ENCODE measurements around the gene HOXA9.

Gene HOXA9

DNA sequence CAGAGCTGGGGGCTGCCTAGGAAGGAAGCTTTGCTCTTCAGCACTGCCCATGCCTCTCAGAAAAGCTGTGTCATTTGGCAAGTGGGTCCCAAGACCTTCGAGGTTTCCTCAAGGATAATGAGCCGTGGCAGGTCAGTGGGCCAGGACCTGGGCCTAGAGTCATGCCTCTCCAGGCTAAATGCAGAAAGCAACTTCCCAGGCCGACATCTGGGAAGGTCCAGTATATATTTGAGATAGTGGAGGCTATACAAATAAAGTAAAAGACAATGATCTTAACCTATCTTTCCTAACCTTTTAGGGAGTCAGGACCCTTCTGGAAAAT lies 11.1 kb upstream of the HOXA9 start:
- no peak for DNase-seq (ENCODE audit: low spot score)

DNA sequence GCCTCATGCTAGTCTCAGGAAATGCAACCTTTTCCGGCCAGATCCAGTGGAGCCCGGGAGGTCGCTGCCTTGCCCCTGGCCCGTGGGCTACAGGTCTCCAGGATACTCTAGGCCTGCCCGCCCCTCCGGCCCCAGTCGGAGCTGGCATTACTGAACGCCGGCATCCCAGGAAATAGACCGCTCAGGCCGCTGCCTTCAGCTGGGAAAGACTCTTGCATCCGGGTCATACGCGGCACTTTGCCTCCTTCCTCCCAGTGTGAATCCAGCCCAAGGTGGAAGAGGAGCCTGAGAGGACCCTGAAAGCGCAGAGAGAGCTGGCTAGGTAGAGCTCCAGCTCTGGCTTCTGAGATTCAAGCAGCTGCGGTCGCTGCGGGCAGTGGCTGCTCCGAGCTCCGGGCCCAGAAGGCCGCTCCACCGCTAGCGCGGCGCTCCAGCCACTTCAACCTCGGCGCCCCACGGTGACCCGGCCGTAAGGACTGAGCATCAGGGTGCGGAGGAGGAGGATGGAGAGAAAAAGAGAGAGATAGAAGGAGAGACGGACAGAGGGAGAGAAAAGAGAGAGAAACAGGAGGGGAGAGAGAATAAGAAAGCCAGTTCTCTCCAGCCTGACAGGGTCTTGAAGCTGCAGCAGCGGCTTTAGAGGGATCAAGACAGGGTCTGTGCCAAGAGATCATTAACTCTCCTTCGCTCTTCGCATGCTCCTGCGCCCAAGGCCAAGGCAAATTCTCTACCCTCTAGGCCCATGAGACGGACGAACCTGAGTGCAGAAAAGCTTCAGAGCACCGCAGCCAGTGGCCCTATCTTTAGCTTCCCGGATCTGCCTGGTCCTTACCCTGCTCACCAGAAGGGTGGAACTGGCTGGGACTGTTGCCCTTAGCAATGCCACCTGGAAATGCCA lies 10.5 kb upstream of the HOXA9 start:
- DNase-seq (ENCODE audit: low spot score), result peak; percentile 54

DNA sequence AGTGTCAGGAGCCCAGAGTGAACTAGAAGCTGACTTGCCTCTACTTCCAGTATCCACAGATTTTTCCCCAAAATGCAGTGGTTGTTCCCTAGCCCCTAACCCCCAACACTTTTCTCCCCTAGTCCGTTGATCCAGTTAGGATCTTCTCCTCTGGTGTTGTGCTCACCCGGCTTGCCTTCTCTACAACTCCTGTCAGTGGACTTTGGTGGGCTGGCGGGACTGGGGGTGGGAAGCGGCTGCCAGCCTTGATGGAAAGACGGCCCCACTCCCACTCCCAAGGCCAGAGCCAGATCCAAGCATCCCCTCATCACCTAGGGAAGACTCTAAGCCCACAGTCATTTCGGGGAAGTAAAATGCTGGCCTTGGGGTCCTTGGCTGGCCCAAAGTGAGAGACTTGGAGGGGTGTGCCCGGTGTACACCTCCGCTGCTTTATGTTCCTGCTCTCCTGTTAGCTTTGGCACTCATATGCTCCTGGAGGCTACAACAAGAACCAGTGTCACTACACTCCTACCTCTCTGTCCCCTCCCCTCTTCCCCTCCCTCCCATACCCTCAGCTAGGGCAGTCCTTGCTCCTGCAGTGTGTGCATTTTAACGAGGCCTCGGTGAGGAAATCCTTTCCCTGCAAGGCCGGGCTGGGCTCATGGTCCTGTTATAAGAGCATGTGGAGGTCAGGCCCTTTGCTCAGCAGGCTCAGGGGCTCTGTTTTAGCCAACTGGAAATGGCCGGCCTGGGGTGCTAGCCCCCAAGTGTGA lies 9.7 kb upstream of the HOXA9 start:
- peak; percentile 90 for DNase-seq (ENCODE audit: low spot score)

DNA sequence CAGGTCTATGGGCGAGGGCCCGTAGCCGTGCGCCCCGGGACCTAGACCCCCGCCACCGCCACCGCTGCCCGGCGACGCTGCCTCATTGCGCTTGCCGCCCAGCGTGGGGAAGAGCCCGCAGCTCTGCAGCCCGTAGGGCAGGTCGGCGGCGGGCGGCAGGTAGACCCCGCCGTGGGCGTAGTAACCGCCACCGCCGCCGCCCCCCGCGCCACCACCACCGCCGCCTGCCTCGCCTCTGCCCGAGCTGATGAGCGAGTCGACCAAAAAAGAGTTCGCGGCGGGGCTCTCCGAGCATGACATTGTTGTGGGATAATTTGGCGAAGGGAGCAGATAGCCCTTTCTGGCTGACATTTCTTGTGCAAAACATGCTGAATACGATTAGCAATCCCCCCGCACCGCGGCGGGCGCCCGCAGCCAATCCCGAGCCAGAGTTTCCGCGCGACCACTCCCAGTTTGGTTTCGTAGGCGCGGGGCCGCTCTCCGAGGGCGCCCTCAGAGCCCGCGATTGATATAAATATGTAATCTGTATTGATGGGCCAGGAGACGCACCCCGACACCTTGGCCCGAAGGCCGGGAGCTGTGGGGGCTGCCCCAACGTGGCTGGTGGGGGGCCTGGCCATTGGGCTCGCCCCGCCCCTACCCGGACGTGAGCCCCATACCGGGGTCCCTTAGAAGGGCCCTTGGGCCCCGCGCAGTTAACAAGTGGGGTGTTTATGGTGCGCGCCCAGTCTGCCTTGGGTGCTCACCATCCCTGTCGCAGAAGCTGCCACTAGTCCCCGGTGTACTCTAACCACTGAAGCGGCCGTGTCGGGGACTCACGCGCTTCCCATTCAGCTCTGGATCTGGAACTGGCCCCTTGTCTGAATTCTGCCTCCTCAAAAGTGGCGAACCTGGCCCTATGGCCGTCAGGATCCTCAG lies 8.9 kb upstream of the HOXA9 start, which contains the start of gene HOXA10:
HOXA10 (minus strand) TSS at position 365 of the 918 bp plus-strand sequence; CDS start at position 351, 14 bp downstream.
- DNase-seq (ENCODE audit: low spot score), result peak; percentile 65

DNA sequence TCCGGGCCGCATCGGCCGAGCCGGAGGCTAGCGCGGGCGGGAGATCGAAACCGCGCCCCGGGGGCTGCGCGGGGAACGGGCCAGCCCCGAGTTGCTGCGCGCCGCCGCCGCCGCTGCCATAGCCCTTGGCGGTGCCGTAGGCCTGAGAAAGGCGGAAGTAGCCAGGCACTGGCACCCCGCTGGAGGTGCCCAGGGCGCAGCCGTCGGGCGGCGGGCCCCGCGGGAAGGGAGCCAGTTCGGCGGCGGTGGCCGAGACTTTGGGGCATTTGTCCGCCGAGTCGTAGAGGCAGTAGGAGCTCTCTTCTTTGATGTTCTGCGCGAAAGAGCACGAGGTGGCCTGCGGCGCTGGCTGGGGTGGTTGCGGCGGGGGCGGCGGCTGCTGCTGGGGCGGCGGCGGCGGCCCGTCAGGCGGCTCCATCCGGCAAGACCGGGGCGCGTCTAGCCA lies 8.2 kb upstream of the HOXA9 start:
- peak; percentile 66 for DNase-seq (ENCODE audit: low spot score)

DNA sequence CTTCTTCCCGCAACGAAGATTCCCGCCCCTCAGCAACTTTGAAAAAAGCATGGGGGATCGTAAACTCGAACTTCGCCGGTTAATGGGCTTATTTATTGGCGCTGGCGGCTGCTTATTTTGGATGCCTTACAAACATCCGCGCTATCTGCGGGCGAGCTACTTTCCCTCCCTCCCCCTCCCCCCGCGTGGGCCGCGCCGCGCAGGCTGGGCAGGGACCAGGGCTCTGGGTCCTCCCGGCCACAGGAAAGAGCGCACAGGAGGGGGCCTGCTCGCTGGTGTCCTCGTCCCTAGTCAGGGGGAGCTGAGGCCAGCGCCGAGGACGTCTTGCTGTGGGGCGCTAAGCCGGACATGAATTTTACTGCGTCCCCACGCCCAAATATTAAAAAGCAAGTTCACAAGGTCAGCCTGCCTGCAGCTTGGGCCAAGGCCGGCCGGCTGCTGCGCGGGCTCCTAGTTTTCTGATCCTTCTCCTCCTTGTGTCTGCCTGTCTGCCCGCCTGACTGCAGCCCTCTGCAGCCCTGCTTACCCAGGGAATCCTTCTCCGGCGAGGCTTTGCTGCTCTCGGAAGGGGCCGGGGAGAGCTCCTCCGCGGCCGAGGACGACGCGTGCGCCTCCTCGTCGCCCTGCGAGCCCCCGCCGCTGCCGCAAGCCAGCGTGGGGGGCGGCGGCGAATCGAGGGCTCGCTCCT lies 7.6 kb upstream of the HOXA9 start:
- peak; percentile 69 for DNase-seq (ENCODE audit: low spot score)

DNA sequence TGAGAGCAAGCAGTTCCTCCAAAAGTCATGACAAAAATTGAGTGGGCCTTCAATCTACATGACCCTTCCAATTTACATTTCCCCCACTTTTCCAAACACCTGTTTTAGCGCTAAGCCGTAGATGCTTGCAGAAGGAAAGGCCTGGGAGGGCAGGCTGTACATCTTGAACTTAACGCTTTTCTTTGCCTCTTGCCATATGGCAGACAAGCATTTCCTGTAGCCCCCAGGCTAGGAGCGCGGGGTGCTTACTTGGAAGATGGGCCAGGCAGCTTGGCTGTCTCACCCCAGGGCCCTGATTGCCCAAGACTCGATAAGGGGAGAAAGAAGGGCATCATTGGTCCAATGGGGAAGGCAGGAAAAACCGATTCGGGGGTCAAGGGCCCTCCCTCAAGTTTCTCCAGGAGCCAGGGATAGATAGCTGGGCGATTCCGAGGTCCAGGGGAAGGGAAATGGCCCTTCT lies 7.0 kb upstream of the HOXA9 start:
- DNase-seq (ENCODE audit: low spot score), result peak; percentile 64

DNA sequence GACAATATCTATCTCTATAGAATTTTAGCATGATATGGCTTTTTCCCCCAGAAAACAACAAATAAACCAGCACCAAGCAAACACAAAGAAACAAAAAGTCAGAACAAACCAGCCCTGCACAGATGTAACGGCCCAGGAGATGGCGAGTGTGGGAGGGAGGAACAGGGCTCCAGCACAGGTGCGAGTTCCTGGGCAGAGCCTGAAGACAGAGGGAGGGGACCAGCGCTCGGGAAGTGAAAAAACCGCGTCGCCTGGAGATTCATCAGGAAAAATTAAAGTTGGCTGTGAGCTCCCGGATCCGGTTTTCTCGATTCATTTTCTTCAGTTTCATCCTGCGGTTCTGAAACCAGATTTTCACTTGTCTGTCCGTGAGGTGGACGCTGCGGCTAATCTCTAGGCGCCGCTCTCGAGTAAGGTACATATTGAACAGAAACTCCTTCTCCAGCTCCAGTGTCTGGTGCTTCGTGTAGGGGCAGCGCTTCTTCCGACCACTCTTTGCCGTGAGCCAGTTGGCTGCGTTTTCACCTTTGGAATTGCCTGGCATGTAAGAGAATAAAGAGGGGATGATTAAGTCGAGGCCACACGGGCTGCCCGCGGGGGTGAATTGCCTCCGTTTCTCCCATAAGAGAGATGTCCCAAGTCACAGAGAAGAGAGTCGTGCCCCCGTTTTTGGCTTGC lies 6.4 kb upstream of the HOXA9 start:
- peak; percentile 77 for DNase-seq (ENCODE audit: low spot score)

DNA sequence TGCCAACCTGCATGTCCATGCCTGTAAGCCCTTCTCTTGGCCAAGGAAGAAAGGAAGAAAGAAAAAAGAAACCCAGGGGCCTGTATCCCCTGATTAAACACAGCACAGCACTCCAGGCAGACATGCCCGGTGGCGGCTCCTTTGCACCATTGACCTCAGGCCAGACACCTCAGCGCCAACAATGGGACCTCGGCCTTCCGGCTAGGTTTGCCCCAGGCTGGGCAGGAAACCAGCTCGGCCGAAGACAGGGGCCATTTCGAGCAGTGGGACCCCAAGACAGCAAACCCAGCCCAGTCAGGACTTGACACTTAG lies 5.9 kb upstream of the HOXA9 start:
- DNase-seq (ENCODE audit: low spot score), result peak; percentile 58

DNA sequence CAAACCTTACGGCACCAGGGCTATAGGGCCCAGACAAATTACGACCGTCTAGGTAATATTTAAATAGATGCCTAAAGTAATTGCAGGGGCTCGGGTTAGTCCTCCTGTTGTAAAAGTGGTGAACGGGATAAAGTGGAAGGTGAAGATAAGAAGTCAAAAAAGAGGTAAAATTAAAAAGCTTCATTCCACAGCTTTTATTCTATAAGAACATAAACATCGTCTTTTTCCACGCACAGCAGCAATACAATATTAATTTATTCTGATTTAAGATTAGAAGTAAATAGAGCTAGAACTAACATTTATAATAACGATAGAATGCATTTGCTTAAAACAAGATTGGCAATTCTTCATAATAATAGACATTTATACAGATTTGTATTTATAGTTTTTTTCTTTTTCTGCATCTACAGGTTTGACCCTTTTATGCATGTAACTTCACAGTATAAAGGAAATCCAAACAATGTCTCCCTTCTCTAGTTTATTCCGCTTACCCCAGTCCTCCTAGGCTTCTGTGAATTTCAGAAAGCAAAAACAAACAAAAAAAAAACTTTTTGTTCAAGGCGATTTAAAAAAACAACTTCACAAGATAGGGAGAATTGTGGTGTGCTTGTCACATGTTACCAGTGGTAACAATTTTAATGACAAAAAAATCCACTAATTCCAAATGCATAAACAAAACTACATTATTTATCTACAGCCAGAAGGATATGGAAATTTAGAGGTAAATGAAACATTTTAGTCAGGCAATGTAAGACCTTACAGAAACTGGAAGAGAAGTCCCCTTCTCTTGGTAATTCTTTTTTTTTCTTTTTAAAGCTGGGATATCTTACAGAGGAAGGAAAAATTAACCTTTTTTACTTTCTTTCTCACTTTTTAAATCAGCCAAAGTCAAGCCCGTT lies 5.3 kb upstream of the HOXA9 start:
- peak; percentile 68 for DNase-seq (ENCODE audit: low spot score)

DNA sequence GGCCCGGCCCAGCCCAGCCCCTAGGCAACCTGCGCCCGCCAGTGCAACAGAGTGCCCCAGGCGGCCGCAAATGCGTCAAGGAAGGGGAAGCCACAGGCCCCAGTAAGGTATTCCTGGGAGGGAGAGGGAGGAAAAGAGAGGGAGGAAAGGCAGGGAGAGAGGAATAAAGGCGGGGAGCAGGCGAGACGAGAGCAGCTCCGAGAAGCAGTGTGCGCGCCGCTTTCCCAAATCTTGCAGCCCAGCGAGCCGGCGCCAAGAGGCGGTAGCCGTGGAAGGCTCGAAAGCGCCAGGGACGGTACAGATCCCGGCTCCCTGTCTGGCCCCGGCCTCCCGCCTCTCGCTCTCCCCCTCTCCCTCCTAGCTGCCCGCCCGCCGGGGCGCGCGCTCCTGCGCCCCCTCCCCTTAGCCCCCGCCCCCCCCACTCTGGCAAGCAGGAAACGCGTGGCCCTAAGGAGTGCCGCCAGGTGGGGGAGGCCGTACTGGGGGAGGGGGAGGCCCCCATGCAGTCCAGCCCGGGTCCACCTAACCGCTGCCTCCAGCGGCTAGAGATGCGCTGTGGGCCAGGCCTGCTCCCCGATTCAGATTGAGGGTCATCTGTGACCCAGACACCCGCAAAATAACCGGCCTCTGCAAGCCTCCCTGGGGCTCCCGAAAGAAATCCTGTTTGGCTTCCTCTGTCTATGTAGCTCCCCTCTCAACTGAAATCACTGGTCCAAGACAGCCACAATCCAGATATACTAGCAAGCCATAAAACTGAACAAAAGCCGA lies 4.5 kb upstream of the HOXA9 start:
- DNase-seq (ENCODE audit: low spot score), result peak; percentile 77

DNA sequence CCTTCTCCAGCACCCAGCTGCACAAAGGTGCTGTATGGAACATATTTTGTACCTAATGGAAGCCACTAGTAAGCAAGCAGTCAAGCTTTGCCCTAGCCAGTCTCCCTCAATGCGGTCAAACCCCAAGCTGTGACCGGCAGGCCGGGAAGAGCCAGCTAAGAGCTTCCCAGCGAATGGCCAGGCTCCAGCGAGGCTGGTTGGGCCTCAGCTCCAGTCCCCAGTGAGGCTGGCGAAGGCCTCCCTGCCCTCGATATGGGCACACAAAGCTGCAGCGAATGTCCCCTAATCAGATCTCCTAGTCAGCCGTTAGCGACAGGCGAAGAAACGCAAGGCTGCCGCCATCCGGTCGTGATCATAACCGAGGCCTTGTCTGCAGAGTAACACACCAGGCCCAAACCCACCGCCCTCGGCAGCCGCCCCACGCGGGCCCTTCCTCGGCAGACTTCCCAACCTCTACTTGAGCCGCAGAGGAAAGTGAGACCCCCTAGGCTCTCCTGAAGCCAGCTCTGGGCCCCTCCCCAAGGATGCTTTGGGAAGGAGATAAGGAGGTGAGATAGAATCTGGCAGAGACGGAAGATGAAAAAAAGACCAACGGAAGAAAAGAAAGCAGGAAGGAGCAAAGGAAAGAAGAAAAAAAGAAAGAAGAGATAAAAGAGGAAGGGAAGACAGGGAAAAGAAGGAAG lies 3.1 kb upstream of the HOXA9 start:
- peak; percentile 89 for DNase-seq (ENCODE audit: low spot score)

DNA sequence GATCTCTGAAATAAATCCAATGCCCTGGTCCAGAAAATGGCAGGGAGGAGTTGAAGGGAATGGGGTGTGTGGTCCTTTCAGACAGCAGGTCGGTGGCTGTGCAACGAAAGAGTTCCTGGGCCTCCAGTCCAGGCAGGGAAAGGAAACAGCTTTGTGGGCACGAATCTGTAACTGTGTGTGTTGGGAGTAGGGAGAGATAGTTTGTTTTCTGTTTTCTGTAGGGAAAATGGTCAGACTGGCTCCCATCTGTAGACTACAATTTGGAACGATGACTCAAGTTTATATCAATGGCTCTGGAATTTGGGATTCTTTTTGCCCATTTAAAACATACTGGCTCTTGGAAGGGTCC lies 2.6 kb upstream of the HOXA9 start:
- peak; percentile 52 for DNase-seq (ENCODE audit: low spot score)

DNA sequence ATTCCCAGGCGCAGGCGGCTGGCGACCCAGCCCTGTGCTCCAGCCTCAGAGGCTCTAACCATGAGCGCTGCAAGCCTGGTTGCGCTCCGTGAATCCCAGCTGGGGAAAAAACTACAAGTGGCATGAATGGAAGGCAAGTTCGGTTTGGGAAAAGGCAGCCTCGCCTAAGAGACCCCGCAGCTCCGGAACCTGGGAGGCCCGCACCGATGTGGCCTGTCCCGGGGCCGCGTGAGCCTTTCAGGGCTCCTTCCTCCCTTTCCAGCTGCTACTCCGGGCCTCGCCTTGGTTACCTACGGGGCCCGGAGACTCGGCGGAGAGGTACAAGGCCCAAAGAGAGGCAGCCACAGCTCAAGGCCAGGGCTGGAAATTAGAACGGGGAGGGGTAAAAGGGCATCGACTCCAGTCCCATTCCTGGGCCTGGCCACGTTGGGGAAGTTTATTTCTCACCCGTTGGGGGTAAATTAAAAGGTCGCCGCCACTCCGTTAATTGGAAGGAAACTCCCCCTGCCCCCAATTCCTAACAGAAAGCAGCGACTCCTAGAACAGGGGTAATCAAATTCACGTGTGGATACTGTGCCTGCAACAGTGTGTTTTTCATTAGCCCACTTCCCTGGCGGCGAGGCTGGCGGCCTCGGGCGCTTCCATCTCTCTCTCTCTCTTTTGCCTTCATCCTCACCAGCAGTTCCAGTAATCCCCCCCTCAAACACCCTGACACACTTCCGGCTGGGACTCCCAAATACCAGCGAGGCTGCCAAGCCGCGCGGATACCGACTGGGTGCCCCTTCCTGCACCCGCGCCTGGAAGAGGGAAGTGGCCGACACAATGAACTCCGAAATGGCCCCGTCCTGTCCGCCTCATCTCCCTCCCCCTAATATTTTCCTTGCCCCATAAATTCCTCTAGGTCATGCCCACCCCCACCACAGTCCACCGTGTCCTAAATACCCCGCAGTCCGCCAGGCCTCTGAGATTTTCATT lies 1.5 kb upstream of the HOXA9 start:
- peak; percentile 77 for DNase-seq (ENCODE audit: low spot score)

DNA sequence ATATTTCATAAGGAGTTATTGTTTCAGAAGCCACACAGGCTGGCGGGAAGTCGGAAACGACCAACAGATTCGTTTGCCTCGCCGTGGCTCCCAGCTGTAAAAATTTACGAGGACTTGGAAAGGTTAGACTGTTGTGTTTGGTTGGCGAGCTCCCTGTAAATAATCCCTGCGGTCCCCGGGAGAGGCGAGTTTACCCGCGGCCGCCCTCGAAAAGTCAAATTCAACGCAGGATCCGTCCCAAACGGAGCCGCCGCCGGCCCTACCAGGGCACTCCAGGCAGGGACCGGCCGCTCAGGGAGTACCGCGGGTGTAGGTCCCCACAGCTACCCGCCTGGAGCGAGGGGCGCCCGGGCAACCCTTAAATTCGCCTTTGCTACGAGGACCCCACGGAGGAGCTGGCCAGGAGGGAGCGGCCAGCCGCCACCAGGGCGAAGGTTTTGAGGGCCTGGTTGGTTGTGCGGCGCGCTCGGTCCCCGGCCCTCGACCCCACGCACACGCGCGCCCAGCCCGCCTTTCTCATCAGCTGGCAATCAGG lies 726 bp upstream of the HOXA9 start:
- peak; percentile 61 for DNase-seq (ENCODE audit: low spot score)

DNA sequence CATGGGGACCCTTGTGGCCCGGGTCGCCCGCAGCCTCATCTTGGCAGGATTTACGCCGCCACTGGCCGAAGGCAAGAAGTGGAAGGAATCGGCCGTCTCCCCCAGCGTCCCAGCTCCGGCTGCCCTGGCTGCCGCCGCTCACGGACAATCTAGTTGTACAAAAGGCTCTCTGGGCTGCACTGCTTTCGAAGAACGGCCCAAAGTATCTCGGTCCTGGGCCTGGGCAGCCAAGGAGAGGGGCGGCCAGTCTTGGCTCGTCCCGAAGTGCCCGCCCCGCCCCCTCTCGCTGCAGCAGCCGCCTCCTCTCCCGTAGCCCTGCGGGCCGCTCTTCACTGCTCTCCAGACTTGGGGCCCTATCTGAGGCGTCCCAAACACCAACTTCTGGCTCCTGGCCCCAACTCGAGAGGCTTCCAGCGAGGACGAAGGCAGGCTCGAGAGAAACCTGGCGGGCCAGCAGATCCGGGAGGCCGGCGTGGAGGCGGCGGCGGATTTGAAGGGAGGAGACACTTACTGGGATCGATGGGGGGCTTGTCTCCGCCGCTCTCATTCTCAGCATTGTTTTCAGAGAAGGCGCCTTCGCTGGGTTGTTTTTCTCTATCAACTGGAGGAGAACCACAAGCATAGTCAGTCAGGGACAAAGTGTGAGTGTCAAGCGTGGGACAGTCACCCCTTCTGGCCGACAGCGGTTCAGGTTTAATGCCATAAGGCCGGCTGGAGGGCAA lies 809 bp downstream of the HOXA9 start:
- peak; percentile 54 for DNase-seq (ENCODE audit: low spot score)

DNA sequence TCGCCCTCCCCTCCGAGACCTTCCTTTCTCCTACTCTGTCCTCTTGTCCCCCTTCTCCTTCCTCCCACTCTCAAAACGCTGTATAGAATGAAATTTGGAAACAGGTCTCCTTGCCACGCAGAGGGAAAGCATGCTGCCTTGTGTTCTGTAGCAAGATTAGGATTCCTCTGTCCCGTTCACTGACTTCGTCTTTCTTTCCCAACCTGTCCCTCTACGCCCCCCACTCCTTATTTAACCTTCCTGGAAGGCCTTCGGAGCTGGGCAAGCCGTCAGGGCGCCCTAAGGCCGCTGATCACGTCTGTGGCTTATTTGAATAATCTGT lies 1.3 kb downstream of the HOXA9 start:
- DNase-seq (ENCODE audit: low spot score), result peak; percentile 36

Data from SW480 (cell line).